ENCODE data around the gene HOXD12. TPM values are rescaled to one million over a fixed set of nuclear protein-coding genes. Genes with fewer than 3 reads are reported as not detected.

Gene HOXD12
- total and polyA plus RNA-seq, 2 donors (not counting 1 experiment from before 2014, with no cell fraction given): not detected

DNA sequence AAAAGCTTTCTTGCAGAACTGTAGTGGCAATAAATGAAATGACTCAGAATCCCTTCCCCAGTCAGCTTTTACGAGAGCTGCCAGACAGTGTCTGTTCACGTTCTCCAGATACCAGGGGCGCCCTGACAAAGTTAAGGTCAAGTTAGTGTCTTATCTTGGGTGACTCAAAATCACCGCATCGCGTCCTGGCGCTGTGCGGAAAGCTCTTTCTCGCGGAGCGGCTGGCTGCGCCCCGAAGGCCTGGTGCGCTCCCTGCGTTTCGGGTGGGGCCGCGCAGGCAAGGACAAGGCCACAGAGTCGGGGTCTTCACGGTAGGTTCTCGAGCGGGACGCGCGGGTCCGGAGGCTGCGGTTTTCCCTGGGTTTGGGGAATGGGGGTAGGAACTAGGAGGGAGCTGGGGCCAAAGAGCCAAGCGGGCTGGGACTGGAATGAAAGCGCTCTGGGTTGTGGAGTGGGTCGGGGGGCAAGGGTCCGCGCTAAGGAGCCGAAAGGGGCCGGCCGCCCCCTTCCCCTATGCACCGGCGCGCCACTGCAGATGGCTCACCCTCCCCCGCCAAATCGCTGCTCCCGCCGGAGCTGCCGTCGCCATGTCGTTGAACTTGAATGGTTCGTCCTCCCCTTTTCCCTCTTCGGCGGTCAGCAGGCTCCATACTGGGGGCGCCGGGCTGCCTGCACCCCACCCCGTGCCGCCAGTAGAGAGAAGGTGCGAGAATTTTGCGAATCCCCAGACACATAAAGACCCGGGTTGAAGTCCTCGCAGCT, 4.9 kb downstream of the HOXD12 start:
- no peak overlapping the region for H3K27ac ChIP-seq (ENCODE audit: insufficient read depth, low read length)
- no peaks in the 10 kb centered on the region for H3K9me3 ChIP-seq (ENCODE audit: control insufficient read depth, insufficient read depth, low read depth, low read length)
- H4K20me1 ChIP-seq (ENCODE audit: control insufficient read depth, extremely low read depth, insufficient read depth, low read length): no peaks in the 10 kb centered on the region
- no peak overlapping the region for H3K9ac ChIP-seq (ENCODE audit: insufficient read depth, low read length)
- H3K79me2 ChIP-seq (ENCODE audit: control insufficient read depth, insufficient read depth, low read length): no peaks in the 10 kb centered on the region
- H3K4me3 ChIP-seq (replicated peaks in 1 of 4; ENCODE audit: control extremely low read depth in 1 of 4, insufficient read depth in 1 of 4, low read depth in 3 of 4, low read length in 4 of 4): no peak overlapping the region
- no peak for DNase-seq (ENCODE audit: low read depth in 2 of 2)
- TF ChIP-seq EZH2 (IDR thresholded peaks at IDR 0.05; ENCODE audit: low read length, missing control alignments): peak; percentile 80
- TF ChIP-seq, protein P1, sequence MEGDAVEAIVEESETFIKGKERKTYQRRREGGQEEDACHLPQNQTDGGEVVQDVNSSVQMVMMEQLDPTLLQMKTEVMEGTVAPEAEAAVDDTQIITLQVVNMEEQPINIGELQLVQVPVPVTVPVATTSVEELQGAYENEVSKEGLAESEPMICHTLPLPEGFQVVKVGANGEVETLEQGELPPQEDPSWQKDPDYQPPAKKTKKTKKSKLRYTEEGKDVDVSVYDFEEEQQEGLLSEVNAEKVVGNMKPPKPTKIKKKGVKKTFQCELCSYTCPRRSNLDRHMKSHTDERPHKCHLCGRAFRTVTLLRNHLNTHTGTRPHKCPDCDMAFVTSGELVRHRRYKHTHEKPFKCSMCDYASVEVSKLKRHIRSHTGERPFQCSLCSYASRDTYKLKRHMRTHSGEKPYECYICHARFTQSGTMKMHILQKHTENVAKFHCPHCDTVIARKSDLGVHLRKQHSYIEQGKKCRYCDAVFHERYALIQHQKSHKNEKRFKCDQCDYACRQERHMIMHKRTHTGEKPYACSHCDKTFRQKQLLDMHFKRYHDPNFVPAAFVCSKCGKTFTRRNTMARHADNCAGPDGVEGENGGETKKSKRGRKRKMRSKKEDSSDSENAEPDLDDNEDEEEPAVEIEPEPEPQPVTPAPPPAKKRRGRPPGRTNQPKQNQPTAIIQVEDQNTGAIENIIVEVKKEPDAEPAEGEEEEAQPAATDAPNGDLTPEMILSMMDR (conservative IDR thresholded peaks at IDR 0.05 in 1 of 2, IDR thresholded peaks at IDR 0.05 in 1 of 2; ENCODE audit: low read depth in 1 of 2, low read length in 2 of 2): no peak
- no peak overlapping the region for H3K4me2 ChIP-seq (ENCODE audit: extremely low read depth, insufficient read depth, low read length)
- H3K36me3 ChIP-seq (ENCODE audit: control insufficient read depth, insufficient read depth, low read length): no peaks in the 10 kb centered on the region
- peaks cover 79% of the 10 kb centered on the region for H3K27me3 ChIP-seq (ENCODE audit: control insufficient read depth, insufficient read depth, low read length)
- H3K4me1 ChIP-seq (ENCODE audit: control insufficient read depth, extremely low read depth, insufficient read depth, low read length): no peaks in the 10 kb centered on the region
- no peak overlapping the region for H2AFZ ChIP-seq (ENCODE audit: low read length)

DNA sequence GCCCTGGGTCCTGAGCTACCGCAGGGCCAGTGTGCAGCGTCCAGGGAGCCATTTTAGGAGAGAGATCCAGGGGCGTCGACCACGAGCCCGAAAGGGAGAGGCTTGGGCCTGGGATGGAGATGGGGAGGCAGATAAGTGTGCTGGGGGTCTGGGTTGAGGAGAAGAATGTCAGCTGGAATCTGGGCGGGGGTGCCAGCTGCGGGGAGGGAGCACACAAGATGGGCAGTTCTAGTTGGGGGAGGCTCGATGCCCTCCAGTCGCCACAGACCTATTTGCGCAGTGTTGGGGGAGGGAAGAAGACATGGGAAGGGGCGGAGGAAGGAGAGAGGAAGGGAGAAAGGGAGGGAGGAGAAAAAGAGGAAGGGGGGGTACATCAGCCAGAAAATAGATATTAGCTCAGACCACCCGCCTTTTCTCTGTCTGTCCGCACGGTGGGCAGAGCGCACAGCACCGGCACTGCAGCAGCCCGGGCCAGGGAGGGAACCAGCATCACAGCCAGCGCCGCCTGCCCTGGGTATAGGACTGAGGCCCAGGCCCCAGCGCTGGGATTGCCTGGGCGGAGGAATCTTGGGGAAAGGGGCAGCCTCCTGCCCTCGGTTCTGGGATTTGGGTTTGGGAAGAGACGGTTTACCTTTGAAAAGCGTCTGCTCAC, 5.6 kb downstream of the HOXD12 start:
- Histone ChIP-seq H3K27ac (ENCODE audit: insufficient read depth, low read length) (no peak overlapping the region), H3K4me1 (ENCODE audit: control insufficient read depth, extremely low read depth, insufficient read depth, low read length) (no peaks in the 10 kb centered on the region), H3K4me3 (replicated peaks in 1 of 4; ENCODE audit: control extremely low read depth in 1 of 4, insufficient read depth in 1 of 4, low read depth in 3 of 4, low read length in 4 of 4) (no peak overlapping the region), H3K4me2 (ENCODE audit: extremely low read depth, insufficient read depth, low read length) (no peak overlapping the region), H2AFZ (ENCODE audit: low read length) (no peak overlapping the region), H3K79me2 (ENCODE audit: control insufficient read depth, insufficient read depth, low read length) (no peaks in the 10 kb centered on the region), H4K20me1 (ENCODE audit: control insufficient read depth, extremely low read depth, insufficient read depth, low read length) (no peaks in the 10 kb centered on the region), H3K9ac (ENCODE audit: insufficient read depth, low read length) (no peak overlapping the region), H3K9me3 (ENCODE audit: control insufficient read depth, insufficient read depth, low read depth, low read length) (no peaks in the 10 kb centered on the region), H3K36me3 (ENCODE audit: control insufficient read depth, insufficient read depth, low read length) (no peaks in the 10 kb centered on the region), H3K27me3 (ENCODE audit: control insufficient read depth, insufficient read depth, low read length) (peaks cover 78% of the 10 kb centered on the region)
- TF ChIP-seq EZH2 (IDR thresholded peaks at IDR 0.05; ENCODE audit: low read length, missing control alignments): no peak
- TF ChIP-seq, protein P1 (conservative IDR thresholded peaks at IDR 0.05 in 1 of 2, IDR thresholded peaks at IDR 0.05 in 1 of 2; ENCODE audit: low read depth in 1 of 2, low read length in 2 of 2): no peak
- no peak for DNase-seq (ENCODE audit: low read depth in 2 of 2)

DNA sequence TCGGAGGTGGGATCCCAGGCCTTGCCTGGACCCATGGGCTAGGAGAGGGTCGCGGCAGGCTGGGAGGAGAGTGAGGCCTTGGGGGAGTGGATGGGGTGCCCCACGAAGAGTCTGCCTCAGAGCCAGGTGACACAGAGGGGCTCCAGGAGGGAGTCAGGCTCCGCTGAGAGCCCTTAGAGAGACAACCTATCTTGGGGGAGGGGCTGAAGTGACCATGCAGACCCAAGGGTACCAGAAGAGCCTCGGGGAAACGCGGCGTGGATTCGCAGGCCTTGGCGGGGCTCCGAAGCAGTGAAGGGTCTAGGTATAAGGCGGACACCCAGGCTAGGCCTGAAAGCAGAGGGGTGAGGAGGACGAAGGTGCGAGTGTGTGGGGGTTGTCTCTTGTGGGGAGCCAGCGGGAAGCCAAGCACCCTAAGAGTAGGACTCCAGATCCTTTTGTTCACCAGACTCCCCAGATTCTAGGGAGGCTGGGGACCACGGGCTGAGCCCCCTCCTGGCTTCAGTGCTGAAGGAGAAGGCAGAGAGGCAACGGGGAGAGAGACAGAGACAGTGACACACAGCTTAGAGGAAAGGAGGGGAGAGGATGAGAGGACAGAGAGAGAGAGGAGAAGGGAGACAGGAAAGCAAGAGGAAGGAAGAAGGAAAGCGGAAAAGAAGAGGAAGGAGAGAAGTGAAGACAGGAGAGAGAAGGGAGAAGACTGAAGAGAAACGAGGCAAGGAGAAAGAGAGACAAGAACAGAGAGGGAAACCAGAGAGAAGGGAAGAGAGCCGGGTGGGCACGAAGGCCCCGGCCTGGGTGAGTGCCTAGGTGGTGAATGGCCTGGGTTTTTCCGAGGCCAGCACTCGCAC, 6.4 kb downstream of the HOXD12 start:
- Histone ChIP-seq H3K36me3 (ENCODE audit: control insufficient read depth, insufficient read depth, low read length) (no peaks in the 10 kb centered on the region), H2AFZ (ENCODE audit: low read length) (no peak overlapping the region), H3K79me2 (ENCODE audit: control insufficient read depth, insufficient read depth, low read length) (no peaks in the 10 kb centered on the region), H3K27ac (ENCODE audit: insufficient read depth, low read length) (no peak overlapping the region), H3K9me3 (ENCODE audit: control insufficient read depth, insufficient read depth, low read depth, low read length) (no peaks in the 10 kb centered on the region), H4K20me1 (ENCODE audit: control insufficient read depth, extremely low read depth, insufficient read depth, low read length) (no peaks in the 10 kb centered on the region), H3K9ac (ENCODE audit: insufficient read depth, low read length) (no peak overlapping the region), H3K4me3 (replicated peaks in 1 of 4; ENCODE audit: control extremely low read depth in 1 of 4, insufficient read depth in 1 of 4, low read depth in 3 of 4, low read length in 4 of 4) (no peak overlapping the region), H3K27me3 (ENCODE audit: control insufficient read depth, insufficient read depth, low read length) (peaks cover 75% of the 10 kb centered on the region), H3K4me2 (ENCODE audit: extremely low read depth, insufficient read depth, low read length) (no peak overlapping the region), H3K4me1 (ENCODE audit: control insufficient read depth, extremely low read depth, insufficient read depth, low read length) (no peaks in the 10 kb centered on the region)
- DNase-seq (ENCODE audit: low read depth in 2 of 2): no peak
- TF ChIP-seq, protein P1 (conservative IDR thresholded peaks at IDR 0.05 in 1 of 2, IDR thresholded peaks at IDR 0.05 in 1 of 2; ENCODE audit: low read depth in 1 of 2, low read length in 2 of 2): no peak
- peak; percentile 87 for TF ChIP-seq EZH2 (IDR thresholded peaks at IDR 0.05; ENCODE audit: low read length, missing control alignments)

Measured in fibroblast of lung (primary cell).